H1 (cell line): ENCODE data around the gene LRRC15. TPM values are rescaled to one million over a fixed set of nuclear protein-coding genes. Genes with fewer than 3 reads are reported as not detected.

Source experiments
- CTCF ChIA-PET: fragments of 300-600 bp; sonication (Branson Sonifier 250); formaldehyde crosslinking; loops from one replicate; lab custom pipeline; 2021; ENCODE audit not compliant: partially characterized antibody; lab: Charles Lee
- POLR2A ChIA-PET: fragments of 300-600 bp; sonication (Branson Sonifier 250); formaldehyde crosslinking; loops from one replicate; lab custom pipeline; 2021; ENCODE audit warnings: inconsistent platforms; ENCODE audit not compliant: partially characterized antibody; lab: Charles Lee
- DNase-seq, 2 experiments: peaks; one replicate each; pipeline versions ENCODE4 v3.0.0 to v3.0.0-alpha.2; 2010 to 2022; ENCODE audit warnings: low spot score in 2 of 2, low read depth in 1 of 2, mixed read lengths in 1 of 2
- FAIRE-seq: peaks from 2 replicates; lab custom pipeline; 2011; peaks lifted over from hg19 to GRCh38; lab: Jason Lieb, UNC
- H2AFZ ChIP-seq: 2 replicates; pipeline ENCODE4 v1.8.1; 2012; ENCODE audit warnings: low read length, inconsistent platforms
- H2AK5ac ChIP-seq: 2 replicates; pipeline ENCODE4 v1.6.1; 2013; ENCODE audit warnings: low read depth, low read length
- H2BK120ac ChIP-seq: replicated peaks from 2 replicates; pipeline ENCODE3; 2013; ENCODE audit warnings: low read depth, low read length, inconsistent platforms
- H2BK12ac ChIP-seq: 2 replicates; pipeline ENCODE4 v1.6.1; 2013; ENCODE audit warnings: low read depth, low read length
- H2BK15ac ChIP-seq: 2 replicates; pipeline ENCODE4 v1.6.1; 2013; ENCODE audit warnings: low read length
- H2BK20ac ChIP-seq: 2 replicates; pipeline ENCODE4 v1.6.1; 2013; ENCODE audit warnings: low read length
- H2BK5ac ChIP-seq: 2 replicates; pipeline ENCODE4 v1.6.1; 2013; ENCODE audit warnings: low read depth, low read length
- H3K14ac ChIP-seq: 2 replicates; pipeline ENCODE4 v1.6.1; 2013; ENCODE audit warnings: inconsistent platforms; ENCODE audit not compliant: insufficient read length
- H3K18ac ChIP-seq: 2 replicates; pipeline ENCODE4 v1.6.1; 2013; ENCODE audit warnings: low read length; ENCODE audit errors: extremely low read depth
- H3K23ac ChIP-seq: 2 replicates; pipeline ENCODE4 v1.6.1; 2013; ENCODE audit warnings: inconsistent platforms; ENCODE audit not compliant: insufficient read length
- H3K23me2 ChIP-seq: 2 replicates; pipeline ENCODE4 v1.6.1; 2013; ENCODE audit warnings: low read depth, low read length
- H3K27ac ChIP-seq: 2 replicates; pipeline ENCODE4 v1.6.1; 2011; ENCODE audit warnings: low read depth, low read length, inconsistent platforms
- H3K27me3 ChIP-seq, 4 experiments: replicated peaks in 1 of 4; 1 replicate in 1 of 4; 2 replicates in 3 of 4; pipeline versions ENCODE4 v1.6.1 to v1.8.1; 2011 to 2013; ENCODE audit warnings: low read length in 3 of 4, mild to moderate bottlenecking in 3 of 4, inconsistent platforms in 2 of 4, mixed read lengths in 2 of 4, moderate library complexity in 1 of 4; ENCODE audit not compliant: control insufficient read depth in 3 of 4, insufficient read depth in 3 of 4; ENCODE audit errors: extremely low read depth in 1 of 4
- H3K36me3 ChIP-seq, 4 experiments: 2 replicates each; pipeline versions ENCODE4 v1.6.1 to v1.8.1; 2011 to 2013; ENCODE audit warnings: mild to moderate bottlenecking in 4 of 4, low read length in 3 of 4, moderate library complexity in 2 of 4, control low read depth in 1 of 4, inconsistent platforms in 1 of 4; ENCODE audit not compliant: insufficient read depth in 4 of 4, control insufficient read depth in 2 of 4
- H3K4ac ChIP-seq: replicated peaks from 2 replicates; pipeline ENCODE3; 2013; ENCODE audit warnings: low read length, low read depth, mixed read lengths, inconsistent platforms; ENCODE audit not compliant: insufficient read length
- H3K4me1 ChIP-seq, 4 experiments: replicated peaks in 1 of 4; 1 replicate in 1 of 4; 2 replicates in 3 of 4; pipeline versions ENCODE4 v1.6.1 to v1.8.1; 2011 to 2013; ENCODE audit warnings: low read length in 3 of 4, inconsistent platforms in 2 of 4, mixed read lengths in 1 of 4; ENCODE audit not compliant: insufficient read depth in 4 of 4, control insufficient read depth in 3 of 4
- H3K4me2 ChIP-seq, 2 experiments: 2 replicates each; pipeline versions ENCODE4 v1.6.1 to v1.8.1; 2011 to 2013; ENCODE audit warnings: low read depth in 2 of 2, low read length in 2 of 2, control low read depth in 1 of 2, inconsistent platforms in 1 of 2, mild to moderate bottlenecking in 1 of 2; ENCODE audit not compliant: insufficient read depth in 1 of 2
- H3K4me3 ChIP-seq, 4 experiments: fragments of 200-600, 300-600 bp in 1 of 4; sonication (generic), shearing (Covaris generic), sonication (Bioruptor Twin) in 1 of 4; 2 replicates each; pipeline versions ENCODE4 v1.5.1 to v1.8.1; 2011 to 2016; ENCODE audit warnings: low read length in 4 of 4, low read depth in 3 of 4, control low read depth in 2 of 4, inconsistent platforms in 2 of 4, mild to moderate bottlenecking in 2 of 4, mixed read lengths in 1 of 4, moderate library complexity in 1 of 4; ENCODE audit not compliant: insufficient read depth in 2 of 4; ENCODE audit errors: extremely low read depth in 1 of 4
- H3K56ac ChIP-seq: replicated peaks from 2 replicates; pipeline ENCODE3; 2013; ENCODE audit warnings: low read depth, mild to moderate bottlenecking, mixed read lengths, low read length, inconsistent platforms; ENCODE audit not compliant: insufficient read length
- H3K79me1 ChIP-seq: 2 replicates; pipeline ENCODE4 v1.6.1; 2013; ENCODE audit warnings: low read depth, low read length, control low read depth
- H3K79me2 ChIP-seq, 2 experiments: 2 replicates each; pipeline versions ENCODE4 v1.6.1 to v1.8.1; 2012 to 2013; ENCODE audit warnings: low read length in 2 of 2, mild to moderate bottlenecking in 2 of 2, inconsistent platforms in 1 of 2; ENCODE audit not compliant: insufficient read depth in 2 of 2, control insufficient read depth in 1 of 2
- H3K9ac ChIP-seq, 4 experiments: replicated peaks in 1 of 4; 1 replicate in 1 of 4; 2 replicates in 3 of 4; pipeline versions ENCODE4 v1.6.1 to v1.8.1; 2011 to 2013; ENCODE audit warnings: low read depth in 3 of 4, low read length in 3 of 4, control low read depth in 2 of 4, mild to moderate bottlenecking in 2 of 4, moderate library complexity in 2 of 4, inconsistent platforms in 1 of 4; ENCODE audit errors: extremely low read depth in 1 of 4
- H3K9me3 ChIP-seq, 2 experiments: 2 replicates each; pipeline versions ENCODE4 v1.6.1 to v1.8.1; 2012 to 2013; ENCODE audit warnings: mild to moderate bottlenecking in 2 of 2, moderate library complexity in 2 of 2, control low read depth in 1 of 2, inconsistent platforms in 1 of 2, low read depth in 1 of 2, low read length in 1 of 2, mixed read lengths in 1 of 2; ENCODE audit not compliant: insufficient read depth in 2 of 2
- H4K20me1 ChIP-seq, 2 experiments: replicated peaks in 1 of 2; 2 replicates each; pipeline versions ENCODE3 to v1.8.1; 2011 to 2013; ENCODE audit warnings: inconsistent platforms in 2 of 2, low read length in 2 of 2, mild to moderate bottlenecking in 1 of 2; ENCODE audit not compliant: insufficient read depth in 2 of 2, control insufficient read depth in 1 of 2
- H4K5ac ChIP-seq: 2 replicates; pipeline ENCODE4 v1.6.1; 2013; ENCODE audit warnings: low read length, low read depth, mixed read lengths, inconsistent platforms; ENCODE audit not compliant: insufficient read length
- H4K8ac ChIP-seq: 2 replicates; pipeline ENCODE4 v1.8.0; 2013; ENCODE audit warnings: mild to moderate bottlenecking, moderate library complexity, low read length, inconsistent platforms; ENCODE audit not compliant: insufficient read depth; ENCODE audit errors: extremely low read depth
- H4K91ac ChIP-seq: replicated peaks from 2 replicates; pipeline ENCODE3; 2013; ENCODE audit warnings: low read length, mixed read lengths, inconsistent platforms; ENCODE audit not compliant: insufficient read length
- ASH2L ChIP-seq: fragments of 200-600, 300-600 bp; sonication (generic); IDR thresholded peaks from one replicate; pipeline ENCODE4 v1.7.1; 2017; ENCODE audit warnings: low read length
- EZH2 ChIP-seq: fragments of 200-600 bp; sonication (generic); IDR thresholded peaks from 2 replicates; pipeline ENCODE4 v1.7.1; 2012; ENCODE audit warnings: low read depth, mild to moderate bottlenecking, moderate library complexity, low read length, inconsistent platforms; ENCODE audit not compliant: severe bottlenecking
- HDAC6 ChIP-seq: IDR thresholded peaks from one replicate; pipeline ENCODE4 v1.7.1; 2012; ENCODE audit warnings: low read depth, mild to moderate bottlenecking, inconsistent platforms, low read length, moderate library complexity
- NANOG ChIP-seq: IDR thresholded peaks from 2 replicates; pipeline ENCODE4 v1.6.1; 2011; ENCODE audit warnings: low read length, low read depth, mild to moderate bottlenecking, inconsistent platforms; ENCODE audit not compliant: insufficient read depth, poor library complexity, severe bottlenecking
- SP4 ChIP-seq: IDR thresholded peaks from 2 replicates; pipeline ENCODE4 v1.6.1; 2012; ENCODE audit warnings: low read length, inconsistent platforms
- WGBS, 2 experiments: shearing (Covaris generic) in 1 of 2; methylation state at CpG; one replicate each; pipeline versions ENCODE4 v1.1.6 to v1.1.7; 2013 to 2015; ENCODE audit warnings: low lambda C conversion rate in 2 of 2, mixed read lengths in 2 of 2, inconsistent platforms in 1 of 2, low coverage in 1 of 2, missing lambda C conversion rate in 1 of 2; ENCODE audit not compliant: insufficient replicate concordance in 2 of 2, insufficient coverage in 1 of 2, insufficient read length in 1 of 2; ENCODE audit errors: extremely low coverage in 1 of 2, missing lambda C conversion rate in 1 of 2; 5-methylcytosine and 5-hydroxymethylcytosine counted together
- polyA plus RNA-seq, 7 experiments: library from polyadenylated mRNA; depleted of rRNA in 3 of 7; stranded (reverse) in 5 of 7; unstranded in 2 of 7; fragments of >200 nt in 5 of 7; fragments of 200-250 nt in 2 of 7; gene quantifications; 1 replicate in 5 of 7; 2 replicates in 1 of 7; 4 replicates in 1 of 7; pipeline versions ENCODE4 v1.2.1 to v1.2.3, GENCODE V29; 2011 to 2013; ENCODE audit warnings: missing spikeins in 2 of 7, mixed read lengths in 2 of 7
- total RNA-seq: library from RNA; stranded (reverse); fragmentation: NEBNext Ultra II Directional; extraction: Animal tissue kit (Norgen Biotek cat#: 25700); gene quantifications from 2 replicates; pipeline ENCODE4 v1.2.1, GENCODE V29; 2021

Gene LRRC15
- total and polyA plus RNA-seq, 2 of the 8 experiments (the other 6 are each of a cell fraction or from before 2014, with no cell fraction given): 0.15 to 0.37 TPM

GRCh38 chr3:194377708-194378107 lies 8.2 kb upstream of the LRRC15 start:
- Histone ChIP-seq H2BK120ac (no peak overlapping the region), H2BK12ac (no peak overlapping the region), H3K4me3 (no peak overlapping the region), H3K4me2 (no peak overlapping the region), H3K9me3 (no peaks in the 10 kb centered on the region), H3K18ac (no peak overlapping the region), H4K20me1 (no peaks in the 10 kb centered on the region), H3K56ac (no peak overlapping the region), H2AK5ac (0 out of 2 replicates have a peak overlapping the region, but pooled peaks have one; percentile 53), H3K9ac (no peak overlapping the region), H2BK5ac (no peak overlapping the region), H3K4ac (no peak overlapping the region), H3K36me3 (no peaks in the 10 kb centered on the region), H4K91ac (no peak overlapping the region), H4K5ac (no peak overlapping the region), H3K27me3 (no peaks in the 10 kb centered on the region), H3K27ac (no peak overlapping the region), H3K79me2 (no peaks in the 10 kb centered on the region), H2BK15ac (no peak overlapping the region), H4K8ac (no peak overlapping the region), H2AFZ (no peak overlapping the region), H2BK20ac (no peak overlapping the region), H3K4me1 (peaks cover 0 to 22% (median 8%) of the 10 kb centered on the region in 4 experiments; a peak in 6 of 7 replicates), H3K14ac (no peak overlapping the region), H3K23ac (no peak overlapping the region), H3K23me2 (no peaks in the 10 kb centered on the region), H3K79me1 (no peaks in the 10 kb centered on the region)
- ChIA-PET CTCF (interaction anchor here (0.7 to 3.8 kb wide), 6 partner anchors 20 to 716 kb away, joined by 3 to 15 read pairs (median 4); no protein-coding TSS in a partner anchor), POLR2A (interaction anchor here (0.9 kb wide), 1 partner anchor 24 kb away, joined by 3 read pairs; no protein-coding TSS in a partner anchor)
- no peak for DNase-seq
- no peak for FAIRE-seq
- TF ChIP-seq SP4 (no peak), ASH2L (no peak), HDAC6 (no peak), EZH2 (no peak), NANOG (no peak)
- WGBS, 2 experiments: 95% methylated on average over 1 of the region's 1 CpG; no CpG with 5 or more reads in 1 of the 2 experiments
